OCI-LY7 (cell line): ENCODE data around the gene KDM6B. TPM values are rescaled to one million over a fixed set of nuclear protein-coding genes. Genes with fewer than 3 reads are reported as not detected.

Source experiments
- BruUV-seq: library from RNA; stranded (reverse); fragments of 400-500 nt; replicated peaks from 2 replicates; lab custom pipeline; 2021; lab: Mats Ljungman, UMichigan
- CTCF ChIA-PET: fragments of 300-600 bp; sonication (Branson Sonifier 250); formaldehyde crosslinking; loops from one replicate; lab custom pipeline; 2022; ENCODE audit warnings: antibody characterized with exemption; ENCODE audit not compliant: unreplicated experiment; lab: Charles Lee
- POLR2A ChIA-PET: fragments of 300-600 bp; sonication (Branson Sonifier 250); formaldehyde crosslinking; loops from one replicate; lab custom pipeline; 2022; ENCODE audit warnings: antibody characterized with exemption; lab: Charles Lee
- DNase-seq: peaks from one replicate; pipeline ENCODE4 v3.0.0-alpha.2; 2015; ENCODE audit warnings: low spot score
- H2AFZ ChIP-seq: fragments of 200-600 bp; sonication (generic), shearing (Covaris generic); 2 replicates; pipeline ENCODE4 v1.6.1; 2014; ENCODE audit warnings: mild to moderate bottlenecking, antibody characterized with exemption, low read length, moderate library complexity
- H3K27ac ChIP-seq: fragments of 200-600 bp; sonication (generic); 2 replicates; pipeline ENCODE4 v1.5.1; 2014; ENCODE audit warnings: mixed run types, low read depth, mild to moderate bottlenecking, moderate library complexity, low read length, inconsistent platforms; ENCODE audit not compliant: poor library complexity, severe bottlenecking
- H3K36me3 ChIP-seq: fragments of 200-600 bp; sonication (generic); 2 replicates; pipeline ENCODE4 v1.6.1; 2014; ENCODE audit warnings: mild to moderate bottlenecking, antibody characterized with exemption, low read length, moderate library complexity, mixed read lengths; ENCODE audit not compliant: insufficient read depth
- H3K4me1 ChIP-seq: fragments of 200-600 bp; sonication (generic); 2 replicates; pipeline ENCODE4 v1.5.1; 2014; ENCODE audit warnings: mild to moderate bottlenecking, low read length; ENCODE audit not compliant: insufficient read depth, poor library complexity, severe bottlenecking
- H3K4me2 ChIP-seq: fragments of 200-600 bp; sonication (generic); 2 replicates; pipeline ENCODE4 v1.6.1; 2014; ENCODE audit warnings: mild to moderate bottlenecking, low read length
- H3K4me3 ChIP-seq: fragments of 200-600 bp; sonication (generic); 2 replicates; pipeline ENCODE4 v1.5.1; 2014; ENCODE audit warnings: mild to moderate bottlenecking, low read depth, low read length; ENCODE audit not compliant: poor library complexity, severe bottlenecking
- H3K79me2 ChIP-seq: fragments of 200-600 bp; sonication (generic); 2 replicates; pipeline ENCODE4 v1.6.1; 2016; ENCODE audit warnings: low read depth, mild to moderate bottlenecking, low read length, moderate library complexity, mixed read lengths; ENCODE audit not compliant: insufficient read depth
- H3K9me2 ChIP-seq: fragments of 200-600 bp; sonication (generic); 2 replicates; pipeline ENCODE4 v1.6.1; 2016; ENCODE audit warnings: mild to moderate bottlenecking, low read length, mixed read lengths; ENCODE audit not compliant: insufficient read depth
- H3K9me3 ChIP-seq: fragments of 200-600 bp; sonication (generic); 2 replicates; pipeline ENCODE4 v1.6.1; 2014; ENCODE audit warnings: mild to moderate bottlenecking, mixed run types, low read length, mixed read lengths
- H4K20me1 ChIP-seq: fragments of 200-600 bp; sonication (generic); 2 replicates; pipeline ENCODE4 v1.6.1; 2014; ENCODE audit warnings: mild to moderate bottlenecking, antibody characterized with exemption, low read length, moderate library complexity, mixed read lengths; ENCODE audit not compliant: insufficient read depth
- EZH2phosphoT487 ChIP-seq: fragments of 200-600 bp; sonication (generic); IDR thresholded peaks from 2 replicates; pipeline ENCODE4 v1.6.1; 2018; ENCODE audit warnings: low read depth, borderline replicate concordance, mild to moderate bottlenecking, mixed run types, antibody characterized with exemption, low read length, moderate library complexity, mixed read lengths
- intact Hi-C: fragments of 100-400 bp; cut with micrococcal nuclease; formaldehyde crosslinking; loops from one replicate; pipeline ENCODE4 v1.10.0; 2022; ENCODE audit not compliant: unreplicated experiment
- total RNA-seq, 2 experiments: library from RNA; depleted of rRNA in 1 of 2; stranded (reverse); fragments of >200 nt in 1 of 2; shearing (Covaris generic) in 1 of 2; gene quantifications; 2 replicates each; pipeline ENCODE4 v1.2.3, GENCODE V29; 2014 to 2022
- TF ChIP-seq, protein P1 (sequence below): fragments of 200-600 bp; sonication (generic); conservative IDR thresholded peaks from 2 replicates; pipeline ENCODE4 v1.5.1; 2014; ENCODE audit warnings: mild to moderate bottlenecking, antibody characterized with exemption, low read length, moderate library complexity, mixed read lengths

The KDM6B gene
- total RNA-seq, 2 experiments from 2014 or later: 10.0 to 62.9 TPM

DNA sequence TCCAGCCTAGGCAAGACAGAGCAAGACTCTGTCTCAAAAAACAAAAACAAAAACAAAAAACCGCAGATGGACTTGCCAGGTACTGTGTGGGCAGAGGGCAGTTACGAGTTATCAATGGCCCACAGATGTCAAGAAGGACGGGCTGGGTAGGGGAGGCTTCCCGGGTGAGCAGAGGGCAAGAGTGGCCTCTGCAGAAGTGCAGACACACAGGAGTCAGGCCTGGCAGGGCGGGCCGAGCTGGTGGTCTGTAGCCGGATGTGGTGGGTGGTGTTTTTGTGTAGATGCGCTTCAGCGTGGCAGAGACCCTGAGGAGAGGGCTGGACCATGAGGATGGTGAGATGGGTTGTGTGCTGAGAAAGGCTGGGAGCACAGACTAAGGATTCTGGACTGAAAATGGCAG, 44.9 kb upstream of the KDM6B start:
- Histone ChIP-seq H3K4me1 (no peaks in the 10 kb centered on the region), H3K79me2 (no peaks in the 10 kb centered on the region), H3K4me3 (no peak overlapping the region), H4K20me1 (no peaks in the 10 kb centered on the region), H2AFZ (no peak overlapping the region), H3K9me3 (no peaks in the 10 kb centered on the region), H3K9me2 (no peaks in the 10 kb centered on the region), H3K36me3 (no peaks in the 10 kb centered on the region), H3K27ac (no peak overlapping the region), H3K4me2 (no peak overlapping the region)
- TF ChIP-seq, protein P1, sequence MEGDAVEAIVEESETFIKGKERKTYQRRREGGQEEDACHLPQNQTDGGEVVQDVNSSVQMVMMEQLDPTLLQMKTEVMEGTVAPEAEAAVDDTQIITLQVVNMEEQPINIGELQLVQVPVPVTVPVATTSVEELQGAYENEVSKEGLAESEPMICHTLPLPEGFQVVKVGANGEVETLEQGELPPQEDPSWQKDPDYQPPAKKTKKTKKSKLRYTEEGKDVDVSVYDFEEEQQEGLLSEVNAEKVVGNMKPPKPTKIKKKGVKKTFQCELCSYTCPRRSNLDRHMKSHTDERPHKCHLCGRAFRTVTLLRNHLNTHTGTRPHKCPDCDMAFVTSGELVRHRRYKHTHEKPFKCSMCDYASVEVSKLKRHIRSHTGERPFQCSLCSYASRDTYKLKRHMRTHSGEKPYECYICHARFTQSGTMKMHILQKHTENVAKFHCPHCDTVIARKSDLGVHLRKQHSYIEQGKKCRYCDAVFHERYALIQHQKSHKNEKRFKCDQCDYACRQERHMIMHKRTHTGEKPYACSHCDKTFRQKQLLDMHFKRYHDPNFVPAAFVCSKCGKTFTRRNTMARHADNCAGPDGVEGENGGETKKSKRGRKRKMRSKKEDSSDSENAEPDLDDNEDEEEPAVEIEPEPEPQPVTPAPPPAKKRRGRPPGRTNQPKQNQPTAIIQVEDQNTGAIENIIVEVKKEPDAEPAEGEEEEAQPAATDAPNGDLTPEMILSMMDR: no peak
- TF ChIP-seq EZH2phosphoT487: no peak
- ChIA-PET POLR2A (no interaction called here), CTCF (no interaction called here)
- BruUV-seq: no TSS peak
- intact Hi-C loops: loop anchor here (10.0 kb wide), 1 partner anchor 154 kb away; the partner anchor contains the start of gene SHBG
- no peak for DNase-seq

DNA sequence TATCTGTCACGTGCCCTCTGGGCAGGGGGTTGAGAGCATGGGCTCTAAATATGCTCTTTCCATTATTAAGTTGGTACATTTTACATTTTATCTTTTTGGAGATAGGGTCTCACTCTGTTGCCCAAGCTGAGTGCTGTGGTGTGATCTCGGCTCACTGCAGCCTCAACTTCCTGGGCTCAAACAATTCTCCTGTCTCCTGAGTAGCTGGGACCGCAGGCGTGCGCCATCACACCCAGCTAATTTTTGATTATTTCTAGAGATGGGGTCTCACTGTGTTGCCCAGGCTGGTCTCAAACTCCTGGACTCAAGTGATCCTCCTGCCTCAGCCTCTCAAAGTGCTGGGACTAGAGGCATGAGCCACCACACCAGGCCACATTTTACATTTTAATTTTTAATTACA, 43.9 kb upstream of the KDM6B start:
- intact Hi-C loops: no loop called here
- TF ChIP-seq EZH2phosphoT487: no peak
- TF ChIP-seq, protein P1: no peak
- H3K79me2 ChIP-seq: no peaks in the 10 kb centered on the region
- no peak for DNase-seq
- H2AFZ ChIP-seq: no peak overlapping the region
- no peak overlapping the region for H3K4me3 ChIP-seq
- no peaks in the 10 kb centered on the region for H3K36me3 ChIP-seq
- no peaks in the 10 kb centered on the region for H3K4me1 ChIP-seq
- no TSS peak for BruUV-seq
- H3K9me3 ChIP-seq: no peaks in the 10 kb centered on the region
- H4K20me1 ChIP-seq: no peaks in the 10 kb centered on the region
- ChIA-PET CTCF (no interaction called here), POLR2A (no interaction called here)
- no peak overlapping the region for H3K27ac ChIP-seq
- H3K9me2 ChIP-seq: no peaks in the 10 kb centered on the region
- H3K4me2 ChIP-seq: no peak overlapping the region

DNA sequence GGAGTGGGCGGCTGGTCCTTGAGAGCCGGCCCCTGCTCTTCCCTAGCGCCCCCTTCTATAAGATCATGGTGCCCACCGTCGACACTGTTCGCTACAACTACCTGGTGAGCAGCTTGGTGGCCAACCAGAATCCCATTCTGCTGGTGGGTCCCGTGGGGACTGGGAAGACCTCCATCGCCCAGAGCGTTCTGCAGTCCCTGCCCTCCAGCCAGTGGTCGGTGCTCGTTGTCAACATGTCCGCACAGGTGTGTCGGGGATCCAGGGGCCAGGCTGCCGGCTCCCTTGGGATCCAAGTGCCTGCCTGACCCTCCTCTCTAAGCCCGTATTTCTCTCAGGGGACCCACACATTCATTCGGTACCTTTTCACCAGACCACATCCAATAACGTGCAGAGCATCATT, 41.4 kb upstream of the KDM6B start:
- Histone ChIP-seq H3K27ac (no peak overlapping the region), H3K4me2 (no peak overlapping the region), H3K79me2 (no peaks in the 10 kb centered on the region), H3K4me1 (no peaks in the 10 kb centered on the region), H3K9me2 (no peaks in the 10 kb centered on the region), H3K9me3 (no peaks in the 10 kb centered on the region), H4K20me1 (no peaks in the 10 kb centered on the region), H3K4me3 (no peak overlapping the region), H3K36me3 (no peaks in the 10 kb centered on the region), H2AFZ (no peak overlapping the region)
- intact Hi-C loops: no loop called here
- no peak for DNase-seq
- CTCF ChIA-PET: no interaction called here
- BruUV-seq: no TSS peak
- TF ChIP-seq EZH2phosphoT487: no peak
- TF ChIP-seq, protein P1: no peak
- POLR2A ChIA-PET: no interaction called here
